ENCODE measurements around the gene PTPN20.
"Not testable (repeated sequence)": the region's sequence is repeated elsewhere in the genome, so short reads cannot be mapped to it uniquely, and the experiment has no call there.

DNA sequence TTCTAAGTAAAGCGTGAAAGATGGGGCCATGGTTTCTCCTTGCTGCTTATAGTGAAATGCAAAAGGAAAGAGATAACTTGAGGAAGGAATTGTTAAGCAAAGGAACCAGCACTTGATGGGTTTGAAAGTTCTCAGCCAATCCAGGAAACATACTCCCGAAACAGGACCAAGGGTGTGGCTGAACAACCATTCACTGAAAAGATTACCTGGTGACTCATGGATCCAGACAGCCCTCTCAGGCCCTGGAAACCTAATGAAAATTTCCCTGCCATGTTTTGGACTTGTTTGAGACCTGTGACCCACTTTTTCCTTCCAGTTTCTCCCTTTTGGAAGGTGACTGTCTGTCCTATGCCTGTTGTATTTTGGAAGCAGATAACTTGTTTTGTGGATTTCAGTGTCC, 11.3 kb downstream of the PTPN20 start:
- TF ChIP-seq, protein P1, sequence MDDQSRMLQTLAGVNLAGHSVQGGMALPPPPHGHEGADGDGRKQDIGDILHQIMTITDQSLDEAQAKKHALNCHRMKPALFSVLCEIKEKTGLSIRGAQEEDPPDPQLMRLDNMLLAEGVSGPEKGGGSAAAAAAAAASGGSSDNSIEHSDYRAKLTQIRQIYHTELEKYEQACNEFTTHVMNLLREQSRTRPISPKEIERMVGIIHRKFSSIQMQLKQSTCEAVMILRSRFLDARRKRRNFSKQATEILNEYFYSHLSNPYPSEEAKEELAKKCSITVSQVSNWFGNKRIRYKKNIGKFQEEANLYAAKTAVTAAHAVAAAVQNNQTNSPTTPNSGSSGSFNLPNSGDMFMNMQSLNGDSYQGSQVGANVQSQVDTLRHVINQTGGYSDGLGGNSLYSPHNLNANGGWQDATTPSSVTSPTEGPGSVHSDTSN (IDR thresholded peaks at IDR 0.05): not testable (repeated sequence)
- not testable (repeated sequence) for TF ChIP-seq POLR2AphosphoS2 (conservative IDR thresholded peaks at IDR 0.05; ENCODE audit: low read length); MYC (IDR thresholded peaks at IDR 0.05; ENCODE audit: borderline replicate concordance, low read length); RAD21 (conservative IDR thresholded peaks at IDR 0.05 in 1 of 2, IDR thresholded peaks at IDR 0.05 in 1 of 2); FOSB (CRISPR knock-in tag; IDR thresholded peaks at IDR 0.05); SREBF2 (IDR thresholded peaks at IDR 0.05); RCOR1 (IDR thresholded peaks at IDR 0.05; ENCODE audit: low read depth, low read length)
- TF ChIP-seq, protein P2, sequence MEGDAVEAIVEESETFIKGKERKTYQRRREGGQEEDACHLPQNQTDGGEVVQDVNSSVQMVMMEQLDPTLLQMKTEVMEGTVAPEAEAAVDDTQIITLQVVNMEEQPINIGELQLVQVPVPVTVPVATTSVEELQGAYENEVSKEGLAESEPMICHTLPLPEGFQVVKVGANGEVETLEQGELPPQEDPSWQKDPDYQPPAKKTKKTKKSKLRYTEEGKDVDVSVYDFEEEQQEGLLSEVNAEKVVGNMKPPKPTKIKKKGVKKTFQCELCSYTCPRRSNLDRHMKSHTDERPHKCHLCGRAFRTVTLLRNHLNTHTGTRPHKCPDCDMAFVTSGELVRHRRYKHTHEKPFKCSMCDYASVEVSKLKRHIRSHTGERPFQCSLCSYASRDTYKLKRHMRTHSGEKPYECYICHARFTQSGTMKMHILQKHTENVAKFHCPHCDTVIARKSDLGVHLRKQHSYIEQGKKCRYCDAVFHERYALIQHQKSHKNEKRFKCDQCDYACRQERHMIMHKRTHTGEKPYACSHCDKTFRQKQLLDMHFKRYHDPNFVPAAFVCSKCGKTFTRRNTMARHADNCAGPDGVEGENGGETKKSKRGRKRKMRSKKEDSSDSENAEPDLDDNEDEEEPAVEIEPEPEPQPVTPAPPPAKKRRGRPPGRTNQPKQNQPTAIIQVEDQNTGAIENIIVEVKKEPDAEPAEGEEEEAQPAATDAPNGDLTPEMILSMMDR (IDR thresholded peaks at IDR 0.05): not testable (repeated sequence)
